Neural cell (in vitro differentiated cells): ENCODE data around the gene EIF4G3. TPM values are rescaled to one million over a fixed set of nuclear protein-coding genes. Genes with fewer than 3 reads are reported as not detected.

ENCODE experiments used
- H2AFZ ChIP-seq: fragments of 200-600, 300-800 bp; sonication (generic), shearing (Covaris generic); 2 replicates; pipeline ENCODE4 v1.6.0; 2014; ENCODE audit warnings: low read depth, mild to moderate bottlenecking, antibody characterized with exemption, low read length, moderate library complexity
- H3F3A ChIP-seq: fragments of 200-600 bp; shearing (Covaris generic); 2 replicates; pipeline ENCODE4 v1.6.1; 2016; ENCODE audit warnings: mild to moderate bottlenecking, moderate library complexity, mixed read lengths, antibody characterized with exemption, low read length; ENCODE audit not compliant: insufficient read depth, poor library complexity, severe bottlenecking
- H3K27ac ChIP-seq: fragments of 200-600, 300-800 bp; sonication (generic), shearing (Covaris generic); 2 replicates; pipeline ENCODE4 v1.5.1; 2014; ENCODE audit warnings: mild to moderate bottlenecking, low read length, moderate library complexity
- H3K27me3 ChIP-seq: fragments of 300-800, 200-600 bp; sonication (generic), shearing (Covaris generic); 2 replicates; pipeline ENCODE4 v1.6.0; 2014; ENCODE audit warnings: mild to moderate bottlenecking, low read depth, low read length, moderate library complexity; ENCODE audit not compliant: insufficient read depth
- H3K36me3 ChIP-seq: fragments of 300-800, 200-600 bp; sonication (generic), shearing (Covaris generic); 2 replicates; pipeline ENCODE4 v1.5.1; 2014; ENCODE audit warnings: mild to moderate bottlenecking, antibody characterized with exemption, low read length, moderate library complexity; ENCODE audit not compliant: insufficient read depth
- H3K4me2 ChIP-seq: fragments of 300-800, 200-600 bp; sonication (generic), shearing (Covaris generic); 2 replicates; pipeline ENCODE4 v1.6.0; 2014; ENCODE audit warnings: mild to moderate bottlenecking, low read length
- H3K4me3 ChIP-seq: fragments of 300-800, 200-600 bp; sonication (generic), shearing (Covaris generic); 2 replicates; pipeline ENCODE4 v1.5.1; 2014; ENCODE audit warnings: mild to moderate bottlenecking, low read length, moderate library complexity
- H3K79me2 ChIP-seq: fragments of 200-600 bp; shearing (Covaris generic); replicated peaks from 2 replicates; pipeline ENCODE4 v1.6.0; 2014; ENCODE audit warnings: mild to moderate bottlenecking, low read length, moderate library complexity; ENCODE audit not compliant: insufficient read depth
- H3K9ac ChIP-seq: fragments of 300-800, 200-600 bp; sonication (generic), shearing (Covaris generic); 2 replicates; pipeline ENCODE4 v1.6.1; 2016; ENCODE audit warnings: mild to moderate bottlenecking, low read length, mixed read lengths
- H3K9me2 ChIP-seq: fragments of 200-600 bp; shearing (Covaris generic); 2 replicates; pipeline ENCODE4 v1.6.1; 2016; ENCODE audit warnings: mild to moderate bottlenecking, low read length, mixed read lengths; ENCODE audit not compliant: insufficient read depth
- H3K9me3 ChIP-seq: fragments of 200-600, 300-800 bp; sonication (generic), shearing (Covaris generic); 2 replicates; pipeline ENCODE4 v1.6.1; 2016; ENCODE audit warnings: mild to moderate bottlenecking, mixed run types, low read length, moderate library complexity, mixed read lengths
- H4K20me1 ChIP-seq: fragments of 200-600 bp; shearing (Covaris generic); 2 replicates; pipeline ENCODE4 v1.6.1; 2016; ENCODE audit warnings: mild to moderate bottlenecking, mixed run types; ENCODE audit not compliant: insufficient read depth
- EP300 ChIP-seq: fragments of 450-650 bp; conservative IDR thresholded peaks from 2 replicates; pipeline ENCODE4 v1.6.1; 2014; ENCODE audit warnings: antibody characterized with exemption, mild to moderate bottlenecking, moderate library complexity; ENCODE audit not compliant: poor library complexity, severe bottlenecking
- EZH2 ChIP-seq: fragments of 200-600, 300-800 bp; shearing (Covaris generic), sonication (generic); IDR thresholded peaks from 2 replicates; pipeline ENCODE4 v1.6.1; 2014; ENCODE audit warnings: antibody characterized with exemption, low read length, borderline replicate concordance, mild to moderate bottlenecking; ENCODE audit not compliant: insufficient read depth, poor library complexity, severe bottlenecking
- MXI1 ChIP-seq: fragments of 450-650 bp; conservative IDR thresholded peaks from 2 replicates; pipeline ENCODE4 v1.6.1; 2014; ENCODE audit warnings: antibody characterized with exemption, mild to moderate bottlenecking; ENCODE audit not compliant: poor library complexity, severe bottlenecking
- POLR2AphosphoS5 ChIP-seq: IDR thresholded peaks from 2 replicates; pipeline ENCODE4 v1.6.1; 2012
- RAD21 ChIP-seq: fragments of 450-650 bp; conservative IDR thresholded peaks from 2 replicates; pipeline ENCODE4 v1.6.1; 2014; ENCODE audit warnings: antibody characterized with exemption, mild to moderate bottlenecking, moderate library complexity
- SMC3 ChIP-seq: fragments of 450-650 bp; conservative IDR thresholded peaks from 2 replicates; pipeline ENCODE4 v1.6.1; 2014; ENCODE audit warnings: antibody characterized with exemption, mild to moderate bottlenecking, moderate library complexity; ENCODE audit not compliant: poor library complexity
- TAF1 ChIP-seq: IDR thresholded peaks from 2 replicates; pipeline ENCODE4 v1.6.1; 2012; ENCODE audit warnings: low read depth
- polyA plus RNA-seq: library from polyadenylated mRNA; depleted of rRNA; stranded (reverse); fragments of >200 nt; gene quantifications from 2 replicates; pipeline ENCODE4 v1.2.3, GENCODE V29; 2014
- TF ChIP-seq, protein P1 (sequence below): fragments of 450-650 bp; IDR thresholded peaks from 2 replicates; pipeline ENCODE4 v1.5.1; 2014; ENCODE audit warnings: antibody characterized with exemption, mild to moderate bottlenecking, moderate library complexity; ENCODE audit not compliant: poor library complexity, severe bottlenecking
- TF ChIP-seq, protein P2 (sequence below): IDR thresholded peaks from 2 replicates; pipeline ENCODE4 v1.6.1; 2012; ENCODE audit warnings: borderline replicate concordance

Gene EIF4G3
- polyA plus RNA-seq, 1 donor from 2014 or later, result 56.9 TPM

GRCh38 chr1:21217812-21218596 is 41.3 kb upstream of the EIF4G3 start:
- Histone ChIP-seq H4K20me1 (no peaks in the 10 kb centered on the region), H2AFZ (no peak overlapping the region), H3F3A (no peaks in the 10 kb centered on the region), H3K27me3 (no peaks in the 10 kb centered on the region), H3K4me2 (no peak overlapping the region), H3K79me2 (no peaks in the 10 kb centered on the region), H3K9me2 (no peaks in the 10 kb centered on the region), H3K27ac (no peak overlapping the region), H3K9me3 (no peaks in the 10 kb centered on the region), H3K9ac (no peak overlapping the region), H3K36me3 (no peaks in the 10 kb centered on the region), H3K4me3 (no peak overlapping the region)
- TF ChIP-seq, protein P1, sequence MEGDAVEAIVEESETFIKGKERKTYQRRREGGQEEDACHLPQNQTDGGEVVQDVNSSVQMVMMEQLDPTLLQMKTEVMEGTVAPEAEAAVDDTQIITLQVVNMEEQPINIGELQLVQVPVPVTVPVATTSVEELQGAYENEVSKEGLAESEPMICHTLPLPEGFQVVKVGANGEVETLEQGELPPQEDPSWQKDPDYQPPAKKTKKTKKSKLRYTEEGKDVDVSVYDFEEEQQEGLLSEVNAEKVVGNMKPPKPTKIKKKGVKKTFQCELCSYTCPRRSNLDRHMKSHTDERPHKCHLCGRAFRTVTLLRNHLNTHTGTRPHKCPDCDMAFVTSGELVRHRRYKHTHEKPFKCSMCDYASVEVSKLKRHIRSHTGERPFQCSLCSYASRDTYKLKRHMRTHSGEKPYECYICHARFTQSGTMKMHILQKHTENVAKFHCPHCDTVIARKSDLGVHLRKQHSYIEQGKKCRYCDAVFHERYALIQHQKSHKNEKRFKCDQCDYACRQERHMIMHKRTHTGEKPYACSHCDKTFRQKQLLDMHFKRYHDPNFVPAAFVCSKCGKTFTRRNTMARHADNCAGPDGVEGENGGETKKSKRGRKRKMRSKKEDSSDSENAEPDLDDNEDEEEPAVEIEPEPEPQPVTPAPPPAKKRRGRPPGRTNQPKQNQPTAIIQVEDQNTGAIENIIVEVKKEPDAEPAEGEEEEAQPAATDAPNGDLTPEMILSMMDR, result no peak
- no peak for TF ChIP-seq POLR2AphosphoS5
- TF ChIP-seq EP300, result no peak
- no peak for TF ChIP-seq MXI1
- no peak for TF ChIP-seq EZH2
- no peak for TF ChIP-seq TAF1
- TF ChIP-seq, protein P2, sequence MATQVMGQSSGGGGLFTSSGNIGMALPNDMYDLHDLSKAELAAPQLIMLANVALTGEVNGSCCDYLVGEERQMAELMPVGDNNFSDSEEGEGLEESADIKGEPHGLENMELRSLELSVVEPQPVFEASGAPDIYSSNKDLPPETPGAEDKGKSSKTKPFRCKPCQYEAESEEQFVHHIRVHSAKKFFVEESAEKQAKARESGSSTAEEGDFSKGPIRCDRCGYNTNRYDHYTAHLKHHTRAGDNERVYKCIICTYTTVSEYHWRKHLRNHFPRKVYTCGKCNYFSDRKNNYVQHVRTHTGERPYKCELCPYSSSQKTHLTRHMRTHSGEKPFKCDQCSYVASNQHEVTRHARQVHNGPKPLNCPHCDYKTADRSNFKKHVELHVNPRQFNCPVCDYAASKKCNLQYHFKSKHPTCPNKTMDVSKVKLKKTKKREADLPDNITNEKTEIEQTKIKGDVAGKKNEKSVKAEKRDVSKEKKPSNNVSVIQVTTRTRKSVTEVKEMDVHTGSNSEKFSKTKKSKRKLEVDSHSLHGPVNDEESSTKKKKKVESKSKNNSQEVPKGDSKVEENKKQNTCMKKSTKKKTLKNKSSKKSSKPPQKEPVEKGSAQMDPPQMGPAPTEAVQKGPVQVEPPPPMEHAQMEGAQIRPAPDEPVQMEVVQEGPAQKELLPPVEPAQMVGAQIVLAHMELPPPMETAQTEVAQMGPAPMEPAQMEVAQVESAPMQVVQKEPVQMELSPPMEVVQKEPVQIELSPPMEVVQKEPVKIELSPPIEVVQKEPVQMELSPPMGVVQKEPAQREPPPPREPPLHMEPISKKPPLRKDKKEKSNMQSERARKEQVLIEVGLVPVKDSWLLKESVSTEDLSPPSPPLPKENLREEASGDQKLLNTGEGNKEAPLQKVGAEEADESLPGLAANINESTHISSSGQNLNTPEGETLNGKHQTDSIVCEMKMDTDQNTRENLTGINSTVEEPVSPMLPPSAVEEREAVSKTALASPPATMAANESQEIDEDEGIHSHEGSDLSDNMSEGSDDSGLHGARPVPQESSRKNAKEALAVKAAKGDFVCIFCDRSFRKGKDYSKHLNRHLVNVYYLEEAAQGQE, result no peak
- no peak for TF ChIP-seq SMC3
- TF ChIP-seq RAD21, result no peak

DNA sequence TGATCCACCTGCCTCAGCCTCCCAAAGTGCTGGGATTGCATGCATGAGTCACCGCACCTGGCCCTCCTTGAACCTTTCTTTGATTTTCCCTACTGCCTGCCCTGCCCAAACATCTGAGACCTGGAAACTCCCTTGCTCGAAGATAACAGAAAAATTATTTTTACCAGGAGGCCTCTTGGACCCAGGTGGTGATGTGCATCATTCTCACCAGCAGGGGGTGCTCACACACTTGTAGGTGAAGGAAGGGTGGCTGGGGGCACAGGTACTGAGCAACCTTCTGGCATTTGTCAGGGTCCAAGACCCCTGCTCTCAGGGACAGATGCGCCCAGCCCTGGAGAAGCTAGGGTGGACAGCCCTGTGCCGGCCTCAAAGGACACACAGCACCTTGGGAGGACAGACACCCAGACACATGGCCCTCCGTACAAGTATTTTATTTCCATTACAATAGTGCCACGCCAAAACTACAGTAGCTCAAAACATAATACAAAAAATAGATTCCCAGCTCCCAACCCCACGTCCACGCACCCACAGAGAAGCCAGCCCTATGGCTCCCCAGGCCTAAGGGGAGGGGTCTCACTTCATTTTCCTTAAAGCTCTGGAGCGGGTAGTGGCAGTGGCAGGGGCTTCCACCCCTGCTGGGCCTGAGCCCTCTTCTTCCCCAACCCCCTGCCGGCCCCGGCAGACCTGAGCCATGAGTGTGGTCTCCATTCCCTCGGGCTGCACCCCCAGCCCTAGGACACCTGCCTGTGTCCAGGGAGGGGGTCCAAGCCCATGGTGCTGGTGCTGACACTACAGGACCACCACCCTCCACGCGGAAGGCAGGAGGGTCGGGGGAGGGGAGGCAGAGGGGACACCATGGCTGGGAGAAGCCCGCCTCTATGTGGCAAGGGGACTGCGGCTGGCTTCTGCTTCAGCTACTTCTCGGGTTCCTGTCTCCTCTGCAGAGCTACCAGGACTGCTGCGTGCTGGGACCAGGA is 40.4 kb upstream of the EIF4G3 start:
- Histone ChIP-seq H3K27me3 (no peaks in the 10 kb centered on the region), H2AFZ (no peak overlapping the region), H3K4me2 (no peak overlapping the region), H3F3A (no peaks in the 10 kb centered on the region), H4K20me1 (no peaks in the 10 kb centered on the region), H3K9me3 (no peaks in the 10 kb centered on the region), H3K36me3 (no peaks in the 10 kb centered on the region), H3K27ac (no peak overlapping the region), H3K9ac (no peak overlapping the region), H3K9me2 (no peaks in the 10 kb centered on the region), H3K79me2 (no peaks in the 10 kb centered on the region), H3K4me3 (no peak overlapping the region)
- no peak for TF ChIP-seq MXI1
- TF ChIP-seq, protein P1, result peak; percentile 38
